ENCODE measurements around the gene PIK3R3. TPM values are rescaled to one million over a fixed set of nuclear protein-coding genes. Genes with fewer than 3 reads are reported as not detected.

Gene PIK3R3
- total and polyA plus RNA-seq, 7 donors = 6.7 to 24.2 (median 17.4) TPM

DNA sequence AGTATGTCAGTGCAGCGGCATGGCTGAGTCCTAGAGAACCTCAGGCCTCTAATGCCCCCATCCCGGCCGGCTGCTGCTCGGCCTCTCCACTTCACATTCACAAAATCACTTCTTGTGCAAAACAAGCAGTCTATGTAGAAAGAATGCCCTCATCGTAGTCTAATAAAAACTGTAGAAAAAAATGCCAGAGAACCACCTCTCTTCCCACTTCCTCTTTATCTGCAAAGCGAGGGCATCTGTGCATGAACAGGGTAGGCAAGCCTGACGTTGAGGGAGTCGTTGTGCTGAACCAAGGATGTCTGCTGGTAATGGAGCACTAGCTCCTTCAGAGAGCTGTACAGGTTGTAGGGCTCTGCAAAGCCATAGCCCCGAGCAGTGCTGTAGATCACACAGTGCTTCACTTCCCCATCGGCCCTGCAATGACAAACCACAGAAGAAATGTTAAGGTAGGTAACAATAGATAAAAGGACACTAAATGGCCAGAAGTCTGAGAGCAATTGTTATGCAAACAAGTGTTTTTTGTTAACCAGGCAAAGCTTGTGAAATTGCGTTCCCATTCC, 88.9 kb downstream of the PIK3R3 start:
- intact Hi-C loops (cut with DNase I) = loop anchor here in 1 of 2 donors (2.0 kb wide), 1 partner anchor 93 kb away; no protein-coding TSS in a partner anchor
- no peaks in the 10 kb centered on the region for H3K9me3 ChIP-seq
- H3K27ac ChIP-seq = no peak overlapping the region
- no peak overlapping the region for H3K4me3 ChIP-seq
- peaks cover 42% of the 10 kb centered on the region for H3K4me1 ChIP-seq
- ATAC-seq (no peak), DNase-seq (no peak)
- no peaks in the 10 kb centered on the region for H3K27me3 ChIP-seq (ENCODE audit: insufficient read depth in 3 of 3, low read length in 2 of 3)
- peaks cover 0 to 33% of the 10 kb centered on the region in 2 donors for H3K36me3 ChIP-seq (ENCODE audit: insufficient read depth in 1 of 2, low read depth in 1 of 2)
- TF ChIP-seq, protein P1, sequence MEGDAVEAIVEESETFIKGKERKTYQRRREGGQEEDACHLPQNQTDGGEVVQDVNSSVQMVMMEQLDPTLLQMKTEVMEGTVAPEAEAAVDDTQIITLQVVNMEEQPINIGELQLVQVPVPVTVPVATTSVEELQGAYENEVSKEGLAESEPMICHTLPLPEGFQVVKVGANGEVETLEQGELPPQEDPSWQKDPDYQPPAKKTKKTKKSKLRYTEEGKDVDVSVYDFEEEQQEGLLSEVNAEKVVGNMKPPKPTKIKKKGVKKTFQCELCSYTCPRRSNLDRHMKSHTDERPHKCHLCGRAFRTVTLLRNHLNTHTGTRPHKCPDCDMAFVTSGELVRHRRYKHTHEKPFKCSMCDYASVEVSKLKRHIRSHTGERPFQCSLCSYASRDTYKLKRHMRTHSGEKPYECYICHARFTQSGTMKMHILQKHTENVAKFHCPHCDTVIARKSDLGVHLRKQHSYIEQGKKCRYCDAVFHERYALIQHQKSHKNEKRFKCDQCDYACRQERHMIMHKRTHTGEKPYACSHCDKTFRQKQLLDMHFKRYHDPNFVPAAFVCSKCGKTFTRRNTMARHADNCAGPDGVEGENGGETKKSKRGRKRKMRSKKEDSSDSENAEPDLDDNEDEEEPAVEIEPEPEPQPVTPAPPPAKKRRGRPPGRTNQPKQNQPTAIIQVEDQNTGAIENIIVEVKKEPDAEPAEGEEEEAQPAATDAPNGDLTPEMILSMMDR (IDR thresholded peaks at IDR 0.05) = no peak
- 73 to 87% (median 79%) methylated on average over 11 of the region's 11 CpGs for WGBS, 3 donors

DNA sequence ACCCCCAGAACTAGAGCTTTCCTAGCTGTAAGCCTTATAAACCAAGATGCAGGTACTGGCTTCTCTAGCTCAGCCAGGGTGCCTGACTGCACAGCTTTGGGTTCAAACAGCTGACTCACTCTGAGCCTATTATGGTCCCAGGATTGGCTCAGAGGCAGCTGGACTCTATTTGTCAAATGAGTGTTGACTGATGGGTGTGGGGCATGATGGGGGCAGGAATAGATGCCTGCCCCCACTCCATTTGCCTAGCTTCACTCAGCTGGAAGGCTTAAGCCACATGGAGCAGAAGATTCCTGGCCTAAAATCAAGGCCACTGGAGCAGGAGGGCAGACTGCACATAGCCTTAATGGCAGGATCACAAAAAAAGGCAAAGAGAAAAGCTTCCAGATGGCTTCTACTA, 90.5 kb downstream of the PIK3R3 start:
- Histone ChIP-seq H3K36me3 (ENCODE audit: insufficient read depth in 1 of 2, low read depth in 1 of 2) (peaks cover 0 to 33% of the 10 kb centered on the region in 2 donors), H3K27ac (peak overlapping the region; percentile 69), H3K9me3 (no peaks in the 10 kb centered on the region), H3K4me3 (no peak overlapping the region), H3K27me3 (ENCODE audit: insufficient read depth in 3 of 3, low read length in 2 of 3) (no peaks in the 10 kb centered on the region), H3K4me1 (peaks cover 52% of the 10 kb centered on the region)
- peak; percentile 74 to 81 (median 78) for ATAC-seq
- TF ChIP-seq, protein P1 (IDR thresholded peaks at IDR 0.05) = no peak
- peak in 1 of 2 donors; percentile 63 for DNase-seq
- intact Hi-C loops (cut with DNase I) = loop anchor here in 1 of 2 donors (2.0 kb wide), 1 partner anchor 95 kb away; no protein-coding TSS in a partner anchor

DNA sequence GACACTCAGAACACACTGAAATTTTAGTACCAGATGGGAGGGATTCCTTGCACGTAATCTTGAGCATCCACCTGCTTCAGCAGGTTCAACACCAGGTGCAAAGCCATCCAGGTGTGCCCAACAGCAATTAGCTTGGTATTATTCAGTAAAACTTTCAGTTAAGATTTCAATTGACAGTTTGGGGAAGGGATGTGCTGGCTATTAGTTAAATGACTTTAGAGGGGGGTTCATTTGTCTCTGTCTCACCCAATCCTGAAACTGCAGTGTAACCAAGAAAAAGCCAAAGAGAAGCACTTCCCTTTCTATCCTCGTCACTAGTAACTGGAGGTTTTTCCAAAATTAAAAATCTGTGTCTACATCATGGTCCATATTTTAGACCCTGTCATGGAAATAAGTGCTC, 90.9 kb downstream of the PIK3R3 start:
- Histone ChIP-seq H3K4me3 (no peak overlapping the region), H3K9me3 (no peaks in the 10 kb centered on the region), H3K36me3 (ENCODE audit: insufficient read depth in 1 of 2, low read depth in 1 of 2) (peaks cover 0 to 32% of the 10 kb centered on the region in 2 donors), H3K27ac (peak overlapping the region; percentile 69), H3K4me1 (peaks cover 56% of the 10 kb centered on the region), H3K27me3 (ENCODE audit: insufficient read depth in 3 of 3, low read length in 2 of 3) (no peaks in the 10 kb centered on the region)
- TF ChIP-seq, protein P1 (IDR thresholded peaks at IDR 0.05) = no peak
- intact Hi-C loops (cut with DNase I) = no loop called here
- WGBS, 3 donors = 69 to 98% (median 78%) methylated on average over 2 of the region's 2 CpGs
- DNase-seq = no peak
- no peak for ATAC-seq

DNA sequence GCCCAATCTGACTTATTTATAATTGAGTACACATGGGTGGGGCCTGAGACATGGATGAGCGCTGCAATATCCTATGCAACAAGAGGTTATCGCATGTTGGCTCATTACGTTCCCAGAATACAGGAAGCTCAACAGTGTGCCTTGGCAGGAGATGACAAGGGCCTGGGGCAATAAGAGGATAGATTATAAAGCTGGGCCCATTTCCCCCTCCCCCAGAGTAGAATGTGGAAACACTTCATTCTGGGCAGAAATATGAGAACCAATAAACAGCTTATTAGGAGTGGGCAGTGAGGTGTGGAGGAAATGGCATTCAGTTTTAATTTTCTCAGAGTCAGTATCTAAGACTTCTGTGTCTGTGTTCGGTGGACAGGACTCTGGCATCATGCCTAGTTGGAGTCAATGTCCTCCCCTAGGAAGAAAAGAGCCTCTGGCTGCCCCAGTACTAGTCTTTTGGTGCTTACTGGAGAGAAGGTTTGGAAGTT, 92.8 kb downstream of the PIK3R3 start:
- intact Hi-C loops (cut with DNase I) = loop anchor here in 1 of 2 donors (5.0 kb wide), 2 partner anchors 93 to 183 kb away; partner anchors contain the start of gene PIK3R3
- Histone ChIP-seq H3K4me1 (peaks cover 60% of the 10 kb centered on the region), H3K36me3 (ENCODE audit: insufficient read depth in 1 of 2, low read depth in 1 of 2) (peaks cover 0 to 26% of the 10 kb centered on the region in 2 donors), H3K4me3 (no peak overlapping the region), H3K27ac (peak overlapping the region; percentile 69), H3K27me3 (ENCODE audit: insufficient read depth in 3 of 3, low read length in 2 of 3) (no peaks in the 10 kb centered on the region), H3K9me3 (no peaks in the 10 kb centered on the region)
- DNase-seq = peak in 1 of 2 donors; percentile 52
- 19 to 38% (median 22%) methylated on average over 4 of the region's 4 CpGs for WGBS, 3 donors
- ATAC-seq = peak; percentile 25 to 59 (median 35)
- TF ChIP-seq, protein P1 (IDR thresholded peaks at IDR 0.05) = no peak

Measured in psoas muscle (tissue), 8 donors.